ENCODE measurements around the gene CYP2B6. TPM values are rescaled to one million over a fixed set of nuclear protein-coding genes. Genes with fewer than 3 reads are reported as not detected.
"Not testable (repeated sequence)": the region's sequence is repeated elsewhere in the genome, so short reads cannot be mapped to it uniquely, and the experiment has no call there.

The CYP2B6 gene
- total RNA-seq, 2 donors from 2014 or later = not detected

DNA sequence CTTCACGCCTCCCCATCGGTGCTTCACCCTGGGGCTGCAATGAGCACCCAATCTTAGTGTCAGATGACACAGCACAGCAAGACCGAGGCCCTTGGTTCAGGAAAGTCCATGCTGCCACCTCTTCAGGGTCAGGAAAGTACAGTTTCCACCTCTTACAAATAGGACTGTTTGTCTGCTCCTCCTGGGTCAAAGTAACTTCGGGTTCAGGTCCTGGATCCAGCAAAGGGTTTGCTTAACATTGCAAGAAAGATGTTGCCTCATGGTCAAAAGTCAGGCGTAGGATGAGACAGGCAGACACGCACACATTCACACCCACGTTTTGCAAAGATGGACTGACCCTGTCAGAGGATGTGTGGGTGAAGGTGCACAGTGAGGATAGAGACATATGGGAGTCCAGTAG, 1.6 kb upstream of the CYP2B6 start:
- TF ChIP-seq, protein P1, sequence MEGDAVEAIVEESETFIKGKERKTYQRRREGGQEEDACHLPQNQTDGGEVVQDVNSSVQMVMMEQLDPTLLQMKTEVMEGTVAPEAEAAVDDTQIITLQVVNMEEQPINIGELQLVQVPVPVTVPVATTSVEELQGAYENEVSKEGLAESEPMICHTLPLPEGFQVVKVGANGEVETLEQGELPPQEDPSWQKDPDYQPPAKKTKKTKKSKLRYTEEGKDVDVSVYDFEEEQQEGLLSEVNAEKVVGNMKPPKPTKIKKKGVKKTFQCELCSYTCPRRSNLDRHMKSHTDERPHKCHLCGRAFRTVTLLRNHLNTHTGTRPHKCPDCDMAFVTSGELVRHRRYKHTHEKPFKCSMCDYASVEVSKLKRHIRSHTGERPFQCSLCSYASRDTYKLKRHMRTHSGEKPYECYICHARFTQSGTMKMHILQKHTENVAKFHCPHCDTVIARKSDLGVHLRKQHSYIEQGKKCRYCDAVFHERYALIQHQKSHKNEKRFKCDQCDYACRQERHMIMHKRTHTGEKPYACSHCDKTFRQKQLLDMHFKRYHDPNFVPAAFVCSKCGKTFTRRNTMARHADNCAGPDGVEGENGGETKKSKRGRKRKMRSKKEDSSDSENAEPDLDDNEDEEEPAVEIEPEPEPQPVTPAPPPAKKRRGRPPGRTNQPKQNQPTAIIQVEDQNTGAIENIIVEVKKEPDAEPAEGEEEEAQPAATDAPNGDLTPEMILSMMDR (IDR thresholded peaks at IDR 0.05) = no peak
- ATAC-seq (ENCODE audit: insufficient number of reproducible peaks, low FRiP score, low read depth) (no peak), DNase-seq (ENCODE audit: low spot score) (no peak)
- Histone ChIP-seq H3K4me3 (no peak overlapping the region), H3K27ac (no peak overlapping the region), H3K36me3 (no peaks in the 10 kb centered on the region), H3K27me3 (replicated peaks; ENCODE audit: insufficient read depth) (no peaks in the 10 kb centered on the region), H3K9me3 (no peaks in the 10 kb centered on the region), H3K4me1 (ENCODE audit: control insufficient read depth in 1 of 2, low read depth in 2 of 2) (no peaks in the 10 kb centered on the region)

DNA sequence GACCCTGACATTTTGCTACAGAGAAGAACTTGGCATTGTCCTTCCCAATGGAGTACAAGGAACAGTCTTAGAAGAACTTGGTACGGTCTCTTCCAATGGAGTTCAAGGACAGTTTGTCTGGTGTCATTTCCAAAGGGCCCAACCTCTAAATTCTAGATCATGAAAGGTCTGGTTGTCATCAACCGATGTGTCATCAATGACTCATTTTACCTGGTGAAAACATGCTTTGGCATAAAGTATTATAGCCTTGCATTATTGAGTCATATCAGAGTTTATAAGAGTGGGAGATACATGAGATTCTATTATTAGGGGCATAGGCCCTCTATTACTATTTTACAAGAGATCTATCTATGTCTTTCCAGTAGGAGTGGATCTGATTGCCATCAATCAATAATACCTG, 4.3 kb downstream of the CYP2B6 start:
- DNase-seq (ENCODE audit: low spot score) (no peak), ATAC-seq (ENCODE audit: insufficient number of reproducible peaks, low FRiP score, low read depth) (no peak)
- Histone ChIP-seq H3K27ac (no peak overlapping the region), H3K36me3 (no peaks in the 10 kb centered on the region), H3K9me3 (no peaks in the 10 kb centered on the region), H3K4me1 (ENCODE audit: control insufficient read depth in 1 of 2, low read depth in 2 of 2) (no peaks in the 10 kb centered on the region), H3K27me3 (replicated peaks; ENCODE audit: insufficient read depth) (no peaks in the 10 kb centered on the region), H3K4me3 (no peak overlapping the region)
- TF ChIP-seq, protein P1 (IDR thresholded peaks at IDR 0.05) = no peak

DNA sequence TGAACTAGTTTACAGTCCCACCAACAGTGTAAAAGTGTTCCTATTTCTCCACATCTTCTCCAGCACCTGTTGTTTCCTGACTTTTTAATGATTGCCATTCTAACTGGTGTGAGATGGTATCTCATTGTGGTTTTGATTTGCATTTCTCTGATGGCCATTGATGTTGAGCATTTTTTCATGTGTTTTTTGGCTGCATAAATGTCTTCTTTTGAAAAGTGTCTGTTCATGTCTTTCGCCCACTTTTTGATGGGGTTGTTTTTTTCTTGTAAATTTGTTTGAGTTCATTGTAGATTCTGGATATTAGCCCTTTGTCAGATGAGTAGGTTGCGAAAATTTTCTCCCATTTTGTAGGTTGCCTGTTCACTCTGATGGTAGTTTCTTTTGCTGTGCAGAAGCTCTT, 7.9 kb downstream of the CYP2B6 start:
- H3K4me3 ChIP-seq; H3K4me1 ChIP-seq (ENCODE audit: control insufficient read depth in 1 of 2, low read depth in 2 of 2); H3K36me3 ChIP-seq; H3K27ac ChIP-seq; H3K27me3 ChIP-seq (replicated peaks; ENCODE audit: insufficient read depth); ATAC-seq (ENCODE audit: insufficient number of reproducible peaks, low FRiP score, low read depth); H3K9me3 ChIP-seq; DNase-seq (ENCODE audit: low spot score): not testable (repeated sequence)

DNA sequence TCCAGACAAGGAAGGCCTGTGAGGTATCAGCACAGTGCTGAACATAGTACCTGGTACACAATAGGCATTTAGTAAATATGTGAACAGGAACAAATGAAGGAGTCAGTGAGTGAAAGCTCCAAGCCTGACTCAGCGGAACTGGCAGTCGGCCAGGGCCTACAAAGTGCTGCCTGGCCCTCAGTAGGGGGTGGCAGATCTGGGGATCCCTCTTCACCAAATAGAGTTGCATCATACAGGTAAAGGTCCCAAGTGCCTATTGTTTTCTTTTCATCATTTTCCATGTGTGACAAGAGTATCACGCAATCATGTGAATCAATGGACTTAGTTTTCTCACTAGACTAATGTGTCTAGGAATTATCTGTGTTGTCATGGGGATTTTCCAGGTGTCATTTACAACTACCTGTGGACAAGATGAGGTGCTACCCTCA, 9.2 kb downstream of the CYP2B6 start:
- H3K4me1 ChIP-seq (ENCODE audit: control insufficient read depth in 1 of 2, low read depth in 2 of 2) = no peaks in the 10 kb centered on the region
- ATAC-seq (ENCODE audit: insufficient number of reproducible peaks, low FRiP score, low read depth) = no peak

DNA sequence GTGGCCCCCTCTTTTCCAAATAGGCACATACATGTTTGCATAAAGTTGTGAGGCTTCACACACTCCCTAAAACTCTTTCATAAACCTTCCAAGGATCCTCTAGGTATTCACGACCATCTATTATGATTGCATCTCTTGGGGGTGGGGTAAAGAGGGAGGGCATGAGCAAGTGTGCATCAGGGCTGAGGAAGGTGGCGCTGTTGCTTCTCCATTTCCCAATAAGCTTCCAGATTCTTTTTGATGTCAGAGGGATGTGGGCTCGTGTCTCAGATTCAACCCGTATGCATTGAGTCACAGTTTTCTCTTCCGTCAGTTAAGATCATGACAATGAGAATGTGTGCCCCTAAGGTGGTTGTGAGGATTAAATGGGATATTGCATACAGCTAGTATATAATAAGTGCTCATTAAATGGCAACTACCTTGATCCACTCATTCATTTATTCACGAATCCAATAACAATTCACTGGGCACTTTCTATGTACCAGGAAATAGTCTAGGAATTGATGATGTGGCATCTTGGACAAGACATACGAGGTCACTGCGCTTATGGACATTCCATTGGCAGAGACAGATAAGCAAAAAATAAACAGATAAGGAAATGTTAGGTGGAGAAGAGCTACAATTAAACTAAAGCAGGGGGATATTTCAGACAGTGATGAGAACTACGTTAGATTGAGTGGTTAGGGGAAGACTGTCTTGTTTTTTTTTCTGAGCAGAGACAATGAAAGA, 10.3 kb downstream of the CYP2B6 start:
- no peaks in the 10 kb centered on the region for H3K27me3 ChIP-seq (replicated peaks; ENCODE audit: insufficient read depth)
- H3K27ac ChIP-seq = no peak overlapping the region
- ATAC-seq (ENCODE audit: insufficient number of reproducible peaks, low FRiP score, low read depth) = no peak
- TF ChIP-seq, protein P1 (IDR thresholded peaks at IDR 0.05) = no peak
- no peaks in the 10 kb centered on the region for H3K4me1 ChIP-seq (ENCODE audit: control insufficient read depth in 1 of 2, low read depth in 2 of 2)
- no peak for DNase-seq (ENCODE audit: low spot score)
- no peaks in the 10 kb centered on the region for H3K36me3 ChIP-seq
- no peak overlapping the region for H3K4me3 ChIP-seq
- no peaks in the 10 kb centered on the region for H3K9me3 ChIP-seq

More for the DNA sequence above, 9.2 kb downstream of the CYP2B6 start:
- Histone ChIP-seq H3K27me3 (replicated peaks; ENCODE audit: insufficient read depth) (no peaks in the 10 kb centered on the region), H3K9me3 (no peaks in the 10 kb centered on the region), H3K27ac (no peak overlapping the region), H3K4me3 (no peak overlapping the region), H3K36me3 (no peaks in the 10 kb centered on the region)
- no peak for DNase-seq (ENCODE audit: low spot score)
- TF ChIP-seq, protein P1 (IDR thresholded peaks at IDR 0.05) = no peak

DNA sequence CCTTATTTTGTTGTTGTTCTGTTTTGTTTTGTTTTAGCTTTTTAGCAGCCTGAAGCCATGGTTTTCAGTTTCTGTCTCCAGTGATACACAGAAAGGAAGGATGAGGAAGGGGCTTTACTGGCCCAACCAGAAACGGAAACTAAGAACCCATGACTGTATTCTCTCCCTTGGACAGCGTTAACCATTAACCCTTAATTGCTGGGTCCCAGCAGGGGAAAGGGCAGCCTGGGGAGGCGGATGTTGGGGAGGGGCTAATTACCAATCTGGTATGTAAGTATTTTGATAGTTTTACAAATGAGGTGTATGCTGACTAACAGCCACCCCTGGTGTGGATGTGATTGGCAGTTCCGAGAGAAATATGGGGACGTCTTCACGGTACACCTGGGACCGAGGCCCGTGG, 12.6 kb downstream of the CYP2B6 start:
- not testable (repeated sequence) for ATAC-seq (ENCODE audit: insufficient number of reproducible peaks, low FRiP score, low read depth); H3K9me3 ChIP-seq

More for the DNA sequence above, 12.6 kb downstream of the CYP2B6 start:
- DNase-seq (ENCODE audit: low spot score); H3K4me3 ChIP-seq; H3K27me3 ChIP-seq (replicated peaks; ENCODE audit: insufficient read depth); H3K27ac ChIP-seq; H3K4me1 ChIP-seq (ENCODE audit: control insufficient read depth in 1 of 2, low read depth in 2 of 2); H3K36me3 ChIP-seq: not testable (repeated sequence)

All from thoracic aorta (tissue), 2 donors.